CD14-positive monocyte (primary cell): ENCODE results near the gene LCOR. TPM values are rescaled to one million over a fixed set of nuclear protein-coding genes. Genes with fewer than 3 reads are reported as not detected.

ENCODE experiments used
- DNase-seq, 3 donors: peaks; one replicate each; pipeline ENCODE4 v3.0.0-alpha.2; 2011 to 2022
- H2AFZ ChIP-seq: 2 replicates; pipeline ENCODE4 v1.6.0; 2012; ENCODE audit warnings: mild to moderate bottlenecking, low read depth, low read length, inconsistent platforms; ENCODE audit not compliant: insufficient read depth, poor library complexity, severe bottlenecking
- H3K27ac ChIP-seq, 2 donors: 1 replicate in 1 of 2; 2 replicates in 1 of 2; pipeline ENCODE4 v1.5.1; 2012 to 2013; ENCODE audit warnings: low read length in 2 of 2, control low read depth in 1 of 2, inconsistent platforms in 1 of 2, low read depth in 1 of 2, mild to moderate bottlenecking in 1 of 2
- H3K27me3 ChIP-seq, 2 donors: one replicate each; pipeline versions ENCODE4 v1.6.0 to v1.6.1; 2011 to 2013; ENCODE audit warnings: low read length in 2 of 2; ENCODE audit not compliant: control insufficient read depth in 2 of 2, insufficient read depth in 2 of 2
- H3K36me3 ChIP-seq, 2 donors: replicated peaks in 1 of 2; 1 replicate in 1 of 2; 2 replicates in 1 of 2; pipeline versions ENCODE4 v1.5.1 to v1.6.1; 2012 to 2013; ENCODE audit warnings: low read length in 2 of 2, control low read depth in 1 of 2, inconsistent platforms in 1 of 2, mild to moderate bottlenecking in 1 of 2; ENCODE audit not compliant: insufficient read depth in 2 of 2, control insufficient read depth in 1 of 2
- H3K4me1 ChIP-seq, 2 donors: 1 replicate in 1 of 2; 2 replicates in 1 of 2; pipeline versions ENCODE4 v1.5.1 to v1.6.1; 2012 to 2013; ENCODE audit warnings: low read length in 2 of 2, control low read depth in 1 of 2, inconsistent platforms in 1 of 2, mild to moderate bottlenecking in 1 of 2, moderate library complexity in 1 of 2; ENCODE audit not compliant: insufficient read depth in 2 of 2, control insufficient read depth in 1 of 2
- H3K4me2 ChIP-seq: replicated peaks from 2 replicates; pipeline ENCODE3; 2012; ENCODE audit warnings: low read length, moderate library complexity, mild to moderate bottlenecking; ENCODE audit not compliant: poor library complexity, severe bottlenecking; ENCODE audit errors: extremely low read depth
- H3K4me3 ChIP-seq, 3 experiments: fragments of 200-600 bp in 1 of 3; sonication (generic) in 1 of 3; replicated peaks in 1 of 3; 1 replicate in 2 of 3; 2 replicates in 1 of 3; pipeline ENCODE4 v1.5.1; 2011 to 2013; ENCODE audit warnings: low read length in 3 of 3, mild to moderate bottlenecking in 3 of 3, control low read depth in 2 of 3, low read depth in 2 of 3, inconsistent platforms in 1 of 3, moderate library complexity in 1 of 3
- H3K79me2 ChIP-seq: 2 replicates; pipeline ENCODE4 v1.6.0; 2012; ENCODE audit warnings: mild to moderate bottlenecking, control low read depth, inconsistent platforms, low read length, moderate library complexity; ENCODE audit not compliant: insufficient read depth
- H3K9ac ChIP-seq: 2 replicates; pipeline ENCODE4 v1.6.0; 2017; ENCODE audit warnings: low read length, mild to moderate bottlenecking; ENCODE audit not compliant: insufficient read depth, poor library complexity, severe bottlenecking
- H3K9me3 ChIP-seq, 2 donors: replicated peaks in 1 of 2; 1 replicate in 1 of 2; 2 replicates in 1 of 2; pipeline versions ENCODE4 v1.5.1 to v1.6.1; 2012 to 2013; ENCODE audit warnings: low read length in 2 of 2, control low read depth in 1 of 2; ENCODE audit not compliant: control insufficient read depth in 1 of 2, insufficient read depth in 1 of 2
- H4K20me1 ChIP-seq: 2 replicates; pipeline ENCODE4 v1.6.0; 2012; ENCODE audit warnings: mild to moderate bottlenecking, low read length, control low read depth, moderate library complexity; ENCODE audit not compliant: insufficient read depth
- H3K27ac Mint-ChIP-seq, 7 donors: one replicate each; pipeline ENCODE4 v1.8.0; 2020; ENCODE audit warnings: mild to moderate bottlenecking in 7 of 7, mixed read lengths in 7 of 7, moderate library complexity in 6 of 7, inconsistent platforms in 2 of 7
- H3K27me3 Mint-ChIP-seq, 3 donors: one replicate each; pipeline ENCODE4 v1.8.0; 2021 to 2022; ENCODE audit warnings: low read depth in 3 of 3, mild to moderate bottlenecking in 3 of 3, mixed read lengths in 3 of 3, moderate library complexity in 3 of 3, inconsistent platforms in 1 of 3
- H3K36me3 Mint-ChIP-seq, 2 donors: one replicate each; pipeline ENCODE4 v1.8.0; 2020; ENCODE audit warnings: mixed read lengths in 2 of 2, inconsistent platforms in 1 of 2, mild to moderate bottlenecking in 1 of 2
- H3K4me1 Mint-ChIP-seq: one replicate; pipeline ENCODE4 v1.8.0; 2020; ENCODE audit warnings: mild to moderate bottlenecking, mixed read lengths
- H3K4me3 Mint-ChIP-seq, 2 donors: one replicate each; pipeline ENCODE4 v1.8.0; 2020; ENCODE audit warnings: mild to moderate bottlenecking in 2 of 2, mixed read lengths in 2 of 2, moderate library complexity in 1 of 2
- H3K9me3 Mint-ChIP-seq, 7 donors: one replicate each; pipeline ENCODE4 v1.8.0; 2020 to 2022; ENCODE audit warnings: mixed read lengths in 7 of 7, mild to moderate bottlenecking in 6 of 7, moderate library complexity in 6 of 7, inconsistent platforms in 2 of 7
- CTCF ChIP-seq: fragments of 200-600 bp; IDR thresholded peaks from one replicate; pipeline ENCODE4 v1.8.0; 2022; ENCODE audit warnings: antibody characterized with exemption, mild to moderate bottlenecking
- WGBS: methylation state at CpG from one replicate; pipeline ENCODE4 v1.1.5; 2013; ENCODE audit warnings: missing lambda C conversion rate; ENCODE audit not compliant: insufficient coverage; 5-methylcytosine and 5-hydroxymethylcytosine counted together
- intact Hi-C, 2 donors: fragments of 100-400 bp; cut with micrococcal nuclease; formaldehyde crosslinking; loops; one replicate each; pipeline versions ENCODE4 v1.15.0 to v1.15.1; 2023
- polyA minus RNA-seq: library from RNA; depleted of rRNA, polyadenylated mRNA; stranded (reverse); fragments of >200 nt; gene quantifications from 2 replicates; pipeline ENCODE4 v1.2.3, GENCODE V29; 2012
- polyA plus RNA-seq, 3 donors: library from polyadenylated mRNA; depleted of rRNA in 1 of 3; unstranded in 2 of 3; stranded (reverse) in 1 of 3; fragments of 300-500 nt in 2 of 3; fragments of >200 nt in 1 of 3; fragmentation: Illumina TruSeq in 2 of 3; gene quantifications; 1 replicate in 2 of 3; 2 replicates in 1 of 3; pipeline ENCODE4 v1.2.3, GENCODE V29; 2012 to 2021
- total RNA-seq, 12 experiments: library from RNA in 1 of 12; stranded (reverse) in 1 of 12; fragments of 120-200 nt in 1 of 12; gene quantifications; one replicate each; pipeline ENCODE4 v1.2.4 and lab custom pipeline; 2013 to 2026; ENCODE audit warnings: mixed read lengths in 6 of 12, inconsistent platforms in 1 of 12

The LCOR gene
- 16.3 TPM for total RNA-seq (2013)
- polyA plus RNA-seq (10 to 100 TPM in 1 of 3 donors, 1 to 10 TPM in 2; 5.7 to 11.8 (median 10.0) TPM), polyA minus RNA-seq (7.9 and 29.7 TPM in 2 replicates), total RNA-seq (lab: John Stamatoyannopoulos, UW) (168 to 353 (median 250) reads per million in 11 experiments)

- Histone ChIP-seq H3K36me3 (peaks cover 0 to 5% of the 10 kb centered on the region in 2 donors), H4K20me1 (peaks cover 43% of the 10 kb centered on the region), H3K4me3 (peak within 1 kb of the TSS; percentile 66 to 93 (median 80)), H3K27me3 (no peaks in the 10 kb centered on the region), H2AFZ (peak within 1 kb of the TSS; percentile 62), H3K4me2 (peak within 1 kb of the TSS; percentile 78), H3K4me1 (peaks cover 41 to 55% of the 10 kb centered on the region in 2 donors), H3K27ac (peak within 1 kb of the TSS; percentile 70 to 88), H3K9ac (peak within 1 kb of the TSS; percentile 90), H3K9me3 (no peaks in the 10 kb centered on the region), H3K79me2 (peaks cover 48% of the 10 kb centered on the region)
- peak; percentile 82 to 91 (median 86) for DNase-seq
- Mint-ChIP-seq H3K27ac (peak within 1 kb of the TSS; percentile 90 to 97 (median 94)), H3K4me1 (peaks cover 52% of the 10 kb centered on the region), H3K36me3 (peaks cover 0 to 7% of the 10 kb centered on the region in 2 donors), H3K9me3 (peaks cover 0 to 1% (median 0%) of the 10 kb centered on the region in 7 donors), H3K27me3 (peaks cover 0 to 3% (median 0%) of the 10 kb centered on the region in 3 donors), H3K4me3 (peak within 1 kb of the TSS; percentile 87 to 90)
- under 1% methylated on average over 95 of the region's 112 CpGs for WGBS
- no peak for TF ChIP-seq CTCF
- intact Hi-C loops = loop anchor here (2.0 to 5.0 kb wide), 4 partner anchors 65 to 190 kb away; no protein-coding TSS in a partner anchor
Measured at GRCh38 chr10:96831867-96832720, at the start of gene LCOR. LCOR (plus strand) TSS chr10:96832298; CDS start chr10:96949058, 116,760 bp downstream.

- Histone ChIP-seq H3K27ac (no peak overlapping the region), H3K9ac (no peak overlapping the region), H3K27me3 (no peaks in the 10 kb centered on the region), H2AFZ (no peak overlapping the region), H3K36me3 (no peaks in the 10 kb centered on the region), H4K20me1 (no peaks in the 10 kb centered on the region), H3K4me1 (no peaks in the 10 kb centered on the region), H3K4me3 (no peak overlapping the region), H3K79me2 (no peaks in the 10 kb centered on the region), H3K9me3 (peaks cover 4 to 5% of the 10 kb centered on the region in 2 donors), H3K4me2 (no peak overlapping the region)
- no peak for DNase-seq
- H3K36me3 Mint-ChIP-seq = no peaks in the 10 kb centered on the region
- intact Hi-C loops = no loop called here
- H3K9me3 Mint-ChIP-seq = no peaks in the 10 kb centered on the region
- H3K4me3 Mint-ChIP-seq = no peak overlapping the region
- no CpG with 5 or more reads among the region's 4 CpGs for WGBS
- TF ChIP-seq CTCF = no peak
- H3K27ac Mint-ChIP-seq = no peak overlapping the region
- H3K27me3 Mint-ChIP-seq = peaks cover 0 to 4% (median 0%) of the 10 kb centered on the region in 3 donors
- H3K4me1 Mint-ChIP-seq = peaks cover under 1% of the 10 kb centered on the region
Measured at GRCh38 chr10:96784253-96784652, 47.8 kb upstream of the LCOR start.
